Measurements from ENCODE around the gene ELOVL7. TPM values are rescaled to one million over a fixed set of nuclear protein-coding genes. Genes with fewer than 3 reads are reported as not detected.

The ELOVL7 gene
- total RNA-seq, 1 experiment from 2014 or later = 2.9 TPM

DNA sequence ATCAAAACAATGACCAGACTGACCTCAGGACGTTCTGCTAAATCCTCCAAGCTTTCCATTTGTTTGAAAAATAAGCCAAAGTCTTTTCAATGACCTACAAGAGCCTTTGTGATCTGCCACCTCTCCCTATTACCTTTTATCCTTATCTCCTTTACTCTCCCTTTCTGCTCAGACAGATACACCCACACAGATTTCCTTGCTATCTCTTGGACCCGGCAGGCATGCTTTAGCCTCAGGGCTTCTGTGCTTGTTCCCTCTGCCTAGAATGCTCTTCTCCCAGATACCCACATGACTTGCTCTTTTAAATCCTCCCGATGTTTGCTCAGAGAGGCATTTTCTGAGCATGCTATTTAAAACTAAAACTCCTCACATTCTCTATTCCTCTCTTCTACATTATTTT lies 8.9 kb upstream of the ELOVL7 start:
- no peak for DNase-seq (ENCODE audit: low read depth, low spot score)
- H3K9me3 ChIP-seq (ENCODE audit: control insufficient read depth, insufficient read depth, low read depth, low read length) = no peaks in the 10 kb centered on the region
- in situ Hi-C loops (cut with HindIII; ENCODE audit: low pct_unique_long_range_greater_than_20kb, low sequenced_read_pairs) (no loop called here), intact Hi-C loops (cut with micrococcal nuclease; ENCODE audit: unreplicated experiment) (no loop called here)
- no peak for ATAC-seq
- ChIA-PET POLR2A (no interaction called here), CTCF (no interaction called here)
- no TSS peak for BruUV-seq (replicated peaks)
- H3K27me3 ChIP-seq (ENCODE audit: control insufficient read depth, insufficient read depth, low read length) = no peaks in the 10 kb centered on the region
- no peak for TF ChIP-seq SIN3A (IDR thresholded peaks at IDR 0.05; ENCODE audit: borderline replicate concordance, insufficient read depth, low read depth, low read length)
- TF ChIP-seq, protein P1, sequence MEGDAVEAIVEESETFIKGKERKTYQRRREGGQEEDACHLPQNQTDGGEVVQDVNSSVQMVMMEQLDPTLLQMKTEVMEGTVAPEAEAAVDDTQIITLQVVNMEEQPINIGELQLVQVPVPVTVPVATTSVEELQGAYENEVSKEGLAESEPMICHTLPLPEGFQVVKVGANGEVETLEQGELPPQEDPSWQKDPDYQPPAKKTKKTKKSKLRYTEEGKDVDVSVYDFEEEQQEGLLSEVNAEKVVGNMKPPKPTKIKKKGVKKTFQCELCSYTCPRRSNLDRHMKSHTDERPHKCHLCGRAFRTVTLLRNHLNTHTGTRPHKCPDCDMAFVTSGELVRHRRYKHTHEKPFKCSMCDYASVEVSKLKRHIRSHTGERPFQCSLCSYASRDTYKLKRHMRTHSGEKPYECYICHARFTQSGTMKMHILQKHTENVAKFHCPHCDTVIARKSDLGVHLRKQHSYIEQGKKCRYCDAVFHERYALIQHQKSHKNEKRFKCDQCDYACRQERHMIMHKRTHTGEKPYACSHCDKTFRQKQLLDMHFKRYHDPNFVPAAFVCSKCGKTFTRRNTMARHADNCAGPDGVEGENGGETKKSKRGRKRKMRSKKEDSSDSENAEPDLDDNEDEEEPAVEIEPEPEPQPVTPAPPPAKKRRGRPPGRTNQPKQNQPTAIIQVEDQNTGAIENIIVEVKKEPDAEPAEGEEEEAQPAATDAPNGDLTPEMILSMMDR (IDR thresholded peaks at IDR 0.05) = no peak
- no peak for TF ChIP-seq TCF7L2 (IDR thresholded peaks at IDR 0.05; ENCODE audit: low read depth, low read length)
- TF ChIP-seq, protein P2, sequence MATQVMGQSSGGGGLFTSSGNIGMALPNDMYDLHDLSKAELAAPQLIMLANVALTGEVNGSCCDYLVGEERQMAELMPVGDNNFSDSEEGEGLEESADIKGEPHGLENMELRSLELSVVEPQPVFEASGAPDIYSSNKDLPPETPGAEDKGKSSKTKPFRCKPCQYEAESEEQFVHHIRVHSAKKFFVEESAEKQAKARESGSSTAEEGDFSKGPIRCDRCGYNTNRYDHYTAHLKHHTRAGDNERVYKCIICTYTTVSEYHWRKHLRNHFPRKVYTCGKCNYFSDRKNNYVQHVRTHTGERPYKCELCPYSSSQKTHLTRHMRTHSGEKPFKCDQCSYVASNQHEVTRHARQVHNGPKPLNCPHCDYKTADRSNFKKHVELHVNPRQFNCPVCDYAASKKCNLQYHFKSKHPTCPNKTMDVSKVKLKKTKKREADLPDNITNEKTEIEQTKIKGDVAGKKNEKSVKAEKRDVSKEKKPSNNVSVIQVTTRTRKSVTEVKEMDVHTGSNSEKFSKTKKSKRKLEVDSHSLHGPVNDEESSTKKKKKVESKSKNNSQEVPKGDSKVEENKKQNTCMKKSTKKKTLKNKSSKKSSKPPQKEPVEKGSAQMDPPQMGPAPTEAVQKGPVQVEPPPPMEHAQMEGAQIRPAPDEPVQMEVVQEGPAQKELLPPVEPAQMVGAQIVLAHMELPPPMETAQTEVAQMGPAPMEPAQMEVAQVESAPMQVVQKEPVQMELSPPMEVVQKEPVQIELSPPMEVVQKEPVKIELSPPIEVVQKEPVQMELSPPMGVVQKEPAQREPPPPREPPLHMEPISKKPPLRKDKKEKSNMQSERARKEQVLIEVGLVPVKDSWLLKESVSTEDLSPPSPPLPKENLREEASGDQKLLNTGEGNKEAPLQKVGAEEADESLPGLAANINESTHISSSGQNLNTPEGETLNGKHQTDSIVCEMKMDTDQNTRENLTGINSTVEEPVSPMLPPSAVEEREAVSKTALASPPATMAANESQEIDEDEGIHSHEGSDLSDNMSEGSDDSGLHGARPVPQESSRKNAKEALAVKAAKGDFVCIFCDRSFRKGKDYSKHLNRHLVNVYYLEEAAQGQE (IDR thresholded peaks at IDR 0.05; ENCODE audit: insufficient read depth in 1 of 2, low read depth in 2 of 2, low read length in 1 of 2) = no peak
- TF ChIP-seq POLR2AphosphoS5 (IDR thresholded peaks at IDR 0.05; ENCODE audit: low read depth, low read length) = no peak
- no peak overlapping the region for H3K27ac ChIP-seq (ENCODE audit: low read length)
- H3K4me1 ChIP-seq (ENCODE audit: control insufficient read depth, insufficient read depth, low read length) = no peaks in the 10 kb centered on the region
- no peaks in the 10 kb centered on the region; the same call in 1 of the 2 replicates for H3K36me3 ChIP-seq (ENCODE audit: control insufficient read depth, insufficient read depth, low read length)
- no peak overlapping the region for H3K4me3 ChIP-seq (ENCODE audit: low read depth in 2 of 2, low read length in 2 of 2)

DNA sequence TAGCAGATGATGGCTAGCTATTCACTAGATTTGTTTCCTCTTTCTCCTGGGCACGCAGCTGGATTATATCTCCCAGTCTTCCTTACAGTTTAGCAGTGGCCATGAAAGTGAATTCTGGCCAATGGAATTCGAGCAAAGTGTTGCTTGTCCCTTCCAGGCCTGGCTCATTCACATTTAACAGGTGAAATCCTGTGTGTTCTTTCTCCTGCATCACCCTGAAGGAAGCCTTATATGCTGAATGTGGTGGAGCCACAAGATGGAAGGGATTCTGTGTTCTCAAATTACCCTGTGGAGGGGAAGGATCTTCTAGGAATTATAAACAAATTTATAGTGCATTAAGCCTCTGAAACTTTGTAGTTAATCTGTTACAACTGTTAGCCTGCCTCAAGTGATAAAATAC lies 8.2 kb upstream of the ELOVL7 start:
- no peaks in the 10 kb centered on the region for H3K9me3 ChIP-seq (ENCODE audit: control insufficient read depth, insufficient read depth, low read depth, low read length)
- H3K36me3 ChIP-seq (ENCODE audit: control insufficient read depth, insufficient read depth, low read length) = no peaks in the 10 kb centered on the region; the same call in 1 of the 2 replicates
- intact Hi-C loops (cut with micrococcal nuclease; ENCODE audit: unreplicated experiment) (no loop called here), in situ Hi-C loops (cut with HindIII; ENCODE audit: low pct_unique_long_range_greater_than_20kb, low sequenced_read_pairs) (no loop called here)
- no peaks in the 10 kb centered on the region for H3K27me3 ChIP-seq (ENCODE audit: control insufficient read depth, insufficient read depth, low read length)
- no peak for DNase-seq (ENCODE audit: low read depth, low spot score)
- no peak overlapping the region for H3K4me3 ChIP-seq (ENCODE audit: low read depth in 2 of 2, low read length in 2 of 2)
- H3K27ac ChIP-seq (ENCODE audit: low read length) = no peak overlapping the region
- no TSS peak for BruUV-seq (replicated peaks)
- no peaks in the 10 kb centered on the region for H3K4me1 ChIP-seq (ENCODE audit: control insufficient read depth, insufficient read depth, low read length)
- ChIA-PET POLR2A (no interaction called here), CTCF (no interaction called here)
- no peak for ATAC-seq
- TF ChIP-seq, protein P1 (IDR thresholded peaks at IDR 0.05) = no peak
- no peak for TF ChIP-seq TCF7L2 (IDR thresholded peaks at IDR 0.05; ENCODE audit: low read depth, low read length)
- TF ChIP-seq, protein P2 (IDR thresholded peaks at IDR 0.05; ENCODE audit: insufficient read depth in 1 of 2, low read depth in 2 of 2, low read length in 1 of 2) = no peak
- TF ChIP-seq SIN3A (IDR thresholded peaks at IDR 0.05; ENCODE audit: borderline replicate concordance, insufficient read depth, low read depth, low read length) = no peak
- TF ChIP-seq POLR2AphosphoS5 (IDR thresholded peaks at IDR 0.05; ENCODE audit: low read depth, low read length) = no peak
